SK-N-SH treated with all-trans-retinoic acid at 6 μM for 48 hours (cell line): ENCODE results near the gene FER1L5.

Experiments used
- ATAC-seq: fragments of 200-7000 bp; cut with Tn5 transposase; 3 replicates; pipeline ENCODE4 v1.9.1; 2020; ENCODE audit warnings: mild to moderate bottlenecking, moderate library complexity
- ARNTL ChIP-seq: fragments of 450-650 bp; formaldehyde crosslinking; IDR thresholded peaks from 2 replicates; pipeline ENCODE4 v1.5.0; 2020; ENCODE audit warnings: low read depth, mild to moderate bottlenecking, moderate library complexity, borderline replicate concordance
- BACH2 ChIP-seq: fragments of 250-450 bp; sonication (Bioruptor Pico); IDR thresholded peaks from 2 replicates; pipeline ENCODE4 v1.9.0; 2021; ENCODE audit warnings: mild to moderate bottlenecking, borderline replicate concordance
- CREB5 ChIP-seq: fragments of 250-450 bp; sonication (Bioruptor Pico); IDR thresholded peaks from 2 replicates; pipeline ENCODE4 v1.5.1; 2020; ENCODE audit warnings: low read depth, mild to moderate bottlenecking, moderate library complexity
- CSDC2 ChIP-seq: fragments of 250-450 bp; sonication (Bioruptor Pico); IDR thresholded peaks from 2 replicates; pipeline ENCODE4 v1.5.0; 2020; ENCODE audit warnings: mild to moderate bottlenecking, moderate library complexity
- ESRRG ChIP-seq: fragments of 250-450 bp; sonication (Bioruptor Pico); IDR thresholded peaks from 2 replicates; pipeline ENCODE4 v1.6.1; 2021; ENCODE audit warnings: mild to moderate bottlenecking
- GLIS3 ChIP-seq: fragments of 250-450 bp; sonication (Bioruptor Pico); IDR thresholded peaks from 2 replicates; pipeline ENCODE4 v1.5.0; 2020; ENCODE audit warnings: mild to moderate bottlenecking, moderate library complexity
- ISL1 ChIP-seq: fragments of 250-450 bp; sonication (Bioruptor Pico); IDR thresholded peaks from 2 replicates; pipeline ENCODE4 v2.1.2; 2022; ENCODE audit warnings: mild to moderate bottlenecking, moderate library complexity
- OSR1 ChIP-seq: fragments of 250-450 bp; sonication (Bioruptor Pico); IDR thresholded peaks from 2 replicates; pipeline ENCODE4 v1.8.0; 2022; ENCODE audit warnings: moderate library complexity, mild to moderate bottlenecking, inconsistent platforms
- PATZ1 ChIP-seq: fragments of 250-450 bp; sonication (Bioruptor Pico); IDR thresholded peaks from 2 replicates; pipeline ENCODE4 v1.8.0; 2020; ENCODE audit warnings: mild to moderate bottlenecking, moderate library complexity, borderline replicate concordance
- POU6F1 ChIP-seq: fragments of 250-450 bp; sonication (Bioruptor Pico); IDR thresholded peaks from 2 replicates; pipeline ENCODE4 v1.8.0; 2021; ENCODE audit warnings: low read depth, mild to moderate bottlenecking, moderate library complexity, borderline replicate concordance
- PPARA ChIP-seq: fragments of 250-450 bp; sonication (Bioruptor Pico); IDR thresholded peaks from 2 replicates; pipeline ENCODE4 v1.5.0; 2020; ENCODE audit warnings: mild to moderate bottlenecking, borderline replicate concordance
- RARB ChIP-seq: fragments of 250-450 bp; sonication (Bioruptor Pico); IDR thresholded peaks from 2 replicates; pipeline ENCODE4 v1.8.0; 2021; ENCODE audit warnings: mild to moderate bottlenecking, moderate library complexity
- SNAI2 ChIP-seq: fragments of 250-450 bp; sonication (Bioruptor Pico); IDR thresholded peaks from 2 replicates; pipeline ENCODE4 v1.5.0; 2020; ENCODE audit warnings: mild to moderate bottlenecking, moderate library complexity
- TCF4 ChIP-seq: fragments of 250-450 bp; sonication (Bioruptor Pico); IDR thresholded peaks from 2 replicates; pipeline ENCODE4 v1.8.0; 2021; ENCODE audit warnings: mild to moderate bottlenecking, moderate library complexity, borderline replicate concordance
- TOX ChIP-seq: fragments of 250-450 bp; sonication (Bioruptor Pico); IDR thresholded peaks from 2 replicates; pipeline ENCODE4 v1.8.0; 2021; ENCODE audit warnings: mild to moderate bottlenecking, moderate library complexity, borderline replicate concordance
- ZC3H10 ChIP-seq: fragments of 250-450 bp; sonication (Bioruptor Pico); IDR thresholded peaks from 2 replicates; pipeline ENCODE4 v1.5.1; 2021; ENCODE audit warnings: mild to moderate bottlenecking, moderate library complexity
- ZFP3 ChIP-seq: fragments of 250-450 bp; sonication (Bioruptor Pico); IDR thresholded peaks from 2 replicates; pipeline ENCODE4 v1.5.0; 2020; ENCODE audit warnings: mild to moderate bottlenecking, moderate library complexity
- ZFP30 ChIP-seq: fragments of 450-650 bp; formaldehyde crosslinking; IDR thresholded peaks from 2 replicates; pipeline ENCODE4 v1.5.0; 2022; ENCODE audit warnings: mild to moderate bottlenecking, moderate library complexity
- ZNF565 ChIP-seq: fragments of 450-650 bp; formaldehyde crosslinking; conservative IDR thresholded peaks from 2 replicates; pipeline ENCODE4 v1.5.0; 2020; ENCODE audit warnings: low read depth, mild to moderate bottlenecking, moderate library complexity
- ZNF70 ChIP-seq: fragments of 450-650 bp; formaldehyde crosslinking; IDR thresholded peaks from 2 replicates; pipeline ENCODE4 v1.5.0; 2020; ENCODE audit warnings: mild to moderate bottlenecking, moderate library complexity
- ZNF8 ChIP-seq: fragments of 450-650 bp; formaldehyde crosslinking; IDR thresholded peaks from 2 replicates; pipeline ENCODE4 v1.5.0; 2020; ENCODE audit warnings: mild to moderate bottlenecking, moderate library complexity
- TF ChIP-seq, protein P1 (sequence below): fragments of 250-450 bp; sonication (Bioruptor Pico); IDR thresholded peaks from 2 replicates; pipeline ENCODE4 v1.5.1; 2021; ENCODE audit warnings: mild to moderate bottlenecking, moderate library complexity
- TF ChIP-seq, protein P2 (sequence below): fragments of 250-450 bp; sonication (Bioruptor Pico); IDR thresholded peaks from 2 replicates; pipeline ENCODE4 v1.5.0; 2020; ENCODE audit warnings: mild to moderate bottlenecking, moderate library complexity

The FER1L5 gene

DNA sequence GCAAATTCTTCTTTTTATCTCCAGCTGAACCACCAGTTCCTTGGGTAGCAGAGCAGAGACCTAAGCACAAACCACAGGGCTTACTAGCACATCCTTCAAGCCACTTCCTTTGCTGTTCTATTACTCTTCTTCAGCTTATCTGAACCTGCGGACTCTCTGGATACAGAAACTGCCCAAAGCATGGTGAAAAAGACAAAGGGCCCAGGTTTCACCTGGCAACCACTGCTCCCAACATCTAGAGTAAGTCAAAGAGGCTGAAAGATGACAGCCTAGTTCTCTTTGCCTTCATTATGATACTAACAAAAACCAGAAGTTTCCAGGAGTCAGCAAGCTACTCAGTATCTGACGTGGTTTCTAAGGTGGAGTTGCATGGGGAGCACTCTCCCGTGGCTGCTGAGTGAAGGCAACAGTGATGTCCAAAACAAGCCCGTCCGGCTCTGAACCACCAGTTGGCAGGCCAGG, 47.8 kb upstream of the FER1L5 start:
- TF ChIP-seq ZC3H10 (CRISPR knock-in tag): no peak
- no peak for TF ChIP-seq PPARA (CRISPR knock-in tag)
- TF ChIP-seq TCF4: no peak
- TF ChIP-seq ZNF70 (CRISPR knock-in tag): no peak
- TF ChIP-seq ARNTL (CRISPR knock-in tag): no peak
- TF ChIP-seq ZFP3 (CRISPR knock-in tag): no peak
- TF ChIP-seq, protein P1, sequence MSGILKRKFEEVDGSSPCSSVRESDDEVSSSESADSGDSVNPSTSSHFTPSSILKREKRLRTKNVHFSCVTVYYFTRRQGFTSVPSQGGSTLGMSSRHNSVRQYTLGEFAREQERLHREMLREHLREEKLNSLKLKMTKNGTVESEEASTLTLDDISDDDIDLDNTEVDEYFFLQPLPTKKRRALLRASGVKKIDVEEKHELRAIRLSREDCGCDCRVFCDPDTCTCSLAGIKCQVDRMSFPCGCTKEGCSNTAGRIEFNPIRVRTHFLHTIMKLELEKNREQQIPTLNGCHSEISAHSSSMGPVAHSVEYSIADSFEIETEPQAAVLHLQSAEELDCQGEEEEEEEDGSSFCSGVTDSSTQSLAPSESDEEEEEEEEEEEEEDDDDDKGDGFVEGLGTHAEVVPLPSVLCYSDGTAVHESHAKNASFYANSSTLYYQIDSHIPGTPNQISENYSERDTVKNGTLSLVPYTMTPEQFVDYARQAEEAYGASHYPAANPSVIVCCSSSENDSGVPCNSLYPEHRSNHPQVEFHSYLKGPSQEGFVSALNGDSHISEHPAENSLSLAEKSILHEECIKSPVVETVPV (CRISPR knock-in tag): no peak
- no peak for TF ChIP-seq ESRRG (CRISPR knock-in tag)
- no peak for TF ChIP-seq BACH2 (CRISPR knock-in tag)
- no peak for TF ChIP-seq ISL1
- TF ChIP-seq OSR1: no peak
- TF ChIP-seq SNAI2: no peak
- no peak for TF ChIP-seq PATZ1 (CRISPR knock-in tag)
- no peak for TF ChIP-seq ZNF565 (CRISPR knock-in tag)
- TF ChIP-seq TOX (CRISPR knock-in tag): no peak
- TF ChIP-seq CSDC2: no peak
- no peak for TF ChIP-seq GLIS3 (CRISPR knock-in tag)
- TF ChIP-seq POU6F1: no peak
- TF ChIP-seq, protein P2, sequence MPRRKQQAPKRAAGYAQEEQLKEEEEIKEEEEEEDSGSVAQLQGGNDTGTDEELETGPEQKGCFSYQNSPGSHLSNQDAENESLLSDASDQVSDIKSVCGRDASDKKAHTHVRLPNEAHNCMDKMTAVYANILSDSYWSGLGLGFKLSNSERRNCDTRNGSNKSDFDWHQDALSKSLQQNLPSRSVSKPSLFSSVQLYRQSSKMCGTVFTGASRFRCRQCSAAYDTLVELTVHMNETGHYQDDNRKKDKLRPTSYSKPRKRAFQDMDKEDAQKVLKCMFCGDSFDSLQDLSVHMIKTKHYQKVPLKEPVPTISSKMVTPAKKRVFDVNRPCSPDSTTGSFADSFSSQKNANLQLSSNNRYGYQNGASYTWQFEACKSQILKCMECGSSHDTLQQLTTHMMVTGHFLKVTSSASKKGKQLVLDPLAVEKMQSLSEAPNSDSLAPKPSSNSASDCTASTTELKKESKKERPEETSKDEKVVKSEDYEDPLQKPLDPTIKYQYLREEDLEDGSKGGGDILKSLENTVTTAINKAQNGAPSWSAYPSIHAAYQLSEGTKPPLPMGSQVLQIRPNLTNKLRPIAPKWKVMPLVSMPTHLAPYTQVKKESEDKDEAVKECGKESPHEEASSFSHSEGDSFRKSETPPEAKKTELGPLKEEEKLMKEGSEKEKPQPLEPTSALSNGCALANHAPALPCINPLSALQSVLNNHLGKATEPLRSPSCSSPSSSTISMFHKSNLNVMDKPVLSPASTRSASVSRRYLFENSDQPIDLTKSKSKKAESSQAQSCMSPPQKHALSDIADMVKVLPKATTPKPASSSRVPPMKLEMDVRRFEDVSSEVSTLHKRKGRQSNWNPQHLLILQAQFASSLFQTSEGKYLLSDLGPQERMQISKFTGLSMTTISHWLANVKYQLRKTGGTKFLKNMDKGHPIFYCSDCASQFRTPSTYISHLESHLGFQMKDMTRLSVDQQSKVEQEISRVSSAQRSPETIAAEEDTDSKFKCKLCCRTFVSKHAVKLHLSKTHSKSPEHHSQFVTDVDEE (CRISPR knock-in tag): no peak
- TF ChIP-seq, all 23 proteins: peak for 0
- ATAC-seq: no peak

- TF ChIP-seq TOX (CRISPR knock-in tag) (no peak), SNAI2 (no peak), ARNTL (CRISPR knock-in tag) (no peak), ZNF565 (CRISPR knock-in tag) (no peak), ISL1 (no peak), ESRRG (CRISPR knock-in tag) (no peak), RARB (CRISPR knock-in tag) (no peak), TCF4 (no peak), ZC3H10 (CRISPR knock-in tag) (no peak), ZFP3 (CRISPR knock-in tag) (no peak), ZFP30 (no peak), POU6F1 (no peak), CREB5 (CRISPR knock-in tag) (no peak), ZNF8 (CRISPR knock-in tag) (no peak), GLIS3 (CRISPR knock-in tag) (no peak)
- TF ChIP-seq, protein P2 (CRISPR knock-in tag): no peak
- TF ChIP-seq, protein P1 (CRISPR knock-in tag): no peak
- no peak for ATAC-seq
Observed at GRCh38 chr2:96596596-96596995, 46.0 kb upstream of the FER1L5 start.
